Measurements from ENCODE around the gene PAQR7.

DNA sequence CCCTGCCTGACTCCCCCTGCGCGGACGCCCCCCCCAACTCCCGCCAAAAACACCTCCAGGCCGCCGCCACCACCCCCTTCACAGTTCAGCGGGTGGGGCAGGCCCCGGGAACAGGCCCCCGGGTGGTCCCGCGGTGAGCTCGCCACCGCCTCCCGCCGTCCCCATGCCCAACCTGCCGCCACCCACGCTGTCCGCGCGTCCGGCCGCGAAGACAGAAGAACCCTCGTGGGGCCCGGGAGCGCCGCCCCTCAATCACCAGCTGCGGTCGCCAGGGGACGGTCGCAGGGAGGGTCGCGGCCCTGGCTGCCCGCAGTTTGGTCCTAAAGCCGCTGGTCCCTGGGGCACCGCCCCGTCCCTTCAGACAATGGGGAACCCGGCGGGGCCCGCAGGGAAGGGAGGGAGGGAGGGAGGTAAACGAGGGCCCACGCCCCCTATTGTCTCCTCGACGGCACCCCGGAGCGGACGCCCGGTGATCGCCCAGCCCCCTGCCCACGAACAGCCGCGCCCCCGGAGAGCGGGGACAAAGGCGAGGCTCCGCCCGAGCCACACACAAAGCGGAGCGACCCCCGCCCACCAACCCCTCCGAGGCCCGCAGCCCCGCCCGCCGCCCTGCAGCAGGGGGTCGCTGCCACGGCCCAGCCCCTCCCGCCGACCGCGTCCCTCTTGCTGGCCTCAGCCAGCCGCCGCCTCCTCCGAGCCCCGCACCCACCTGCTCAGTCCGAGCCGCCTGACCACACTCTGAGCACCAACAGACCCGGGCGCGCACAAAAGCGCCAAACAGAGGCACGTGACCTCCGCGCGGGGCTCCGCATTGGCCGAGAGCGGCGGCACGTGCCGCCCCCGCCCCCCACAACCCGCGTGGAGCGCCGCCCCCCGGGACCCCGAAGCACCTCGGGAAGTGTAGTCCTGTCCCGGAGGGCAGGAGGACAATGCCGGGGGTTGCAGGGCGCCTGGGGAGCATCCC, 30.5 kb upstream of the PAQR7 start, which contains the start of gene STMN1:
- 0 out of 2 replicates have a peak, but pooled peaks have one; percentile 27 for TF ChIP-seq FOXM1 (IDR thresholded peaks at IDR 0.05; ENCODE audit: borderline replicate concordance, low read depth)
- TF ChIP-seq RAD21 (IDR thresholded peaks at IDR 0.05; ENCODE audit: low read depth) = no peak
- TF ChIP-seq, protein P1, sequence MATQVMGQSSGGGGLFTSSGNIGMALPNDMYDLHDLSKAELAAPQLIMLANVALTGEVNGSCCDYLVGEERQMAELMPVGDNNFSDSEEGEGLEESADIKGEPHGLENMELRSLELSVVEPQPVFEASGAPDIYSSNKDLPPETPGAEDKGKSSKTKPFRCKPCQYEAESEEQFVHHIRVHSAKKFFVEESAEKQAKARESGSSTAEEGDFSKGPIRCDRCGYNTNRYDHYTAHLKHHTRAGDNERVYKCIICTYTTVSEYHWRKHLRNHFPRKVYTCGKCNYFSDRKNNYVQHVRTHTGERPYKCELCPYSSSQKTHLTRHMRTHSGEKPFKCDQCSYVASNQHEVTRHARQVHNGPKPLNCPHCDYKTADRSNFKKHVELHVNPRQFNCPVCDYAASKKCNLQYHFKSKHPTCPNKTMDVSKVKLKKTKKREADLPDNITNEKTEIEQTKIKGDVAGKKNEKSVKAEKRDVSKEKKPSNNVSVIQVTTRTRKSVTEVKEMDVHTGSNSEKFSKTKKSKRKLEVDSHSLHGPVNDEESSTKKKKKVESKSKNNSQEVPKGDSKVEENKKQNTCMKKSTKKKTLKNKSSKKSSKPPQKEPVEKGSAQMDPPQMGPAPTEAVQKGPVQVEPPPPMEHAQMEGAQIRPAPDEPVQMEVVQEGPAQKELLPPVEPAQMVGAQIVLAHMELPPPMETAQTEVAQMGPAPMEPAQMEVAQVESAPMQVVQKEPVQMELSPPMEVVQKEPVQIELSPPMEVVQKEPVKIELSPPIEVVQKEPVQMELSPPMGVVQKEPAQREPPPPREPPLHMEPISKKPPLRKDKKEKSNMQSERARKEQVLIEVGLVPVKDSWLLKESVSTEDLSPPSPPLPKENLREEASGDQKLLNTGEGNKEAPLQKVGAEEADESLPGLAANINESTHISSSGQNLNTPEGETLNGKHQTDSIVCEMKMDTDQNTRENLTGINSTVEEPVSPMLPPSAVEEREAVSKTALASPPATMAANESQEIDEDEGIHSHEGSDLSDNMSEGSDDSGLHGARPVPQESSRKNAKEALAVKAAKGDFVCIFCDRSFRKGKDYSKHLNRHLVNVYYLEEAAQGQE (IDR thresholded peaks at IDR 0.05; ENCODE audit: low read depth) = no peak
- peak; percentile 48 for TF ChIP-seq EP300 (IDR thresholded peaks at IDR 0.05; ENCODE audit: borderline replicate concordance)
- peak; percentile 48; the same call in 1 of the 2 replicates for TF ChIP-seq TAF1 (IDR thresholded peaks at IDR 0.05; ENCODE audit: low read depth)
- no peak for TF ChIP-seq NFIC (IDR thresholded peaks at IDR 0.05)
- no peak for TF ChIP-seq YY1 (IDR thresholded peaks at IDR 0.05; ENCODE audit: low read depth)
